Body of pancreas (tissue), 4 donors: Measurements from ENCODE around the gene MTMR11.
"Not testable (repeated sequence)": the region's sequence is repeated elsewhere in the genome, so short reads cannot be mapped to it uniquely, and the experiment has no call there.

Source experiments
- CTCF ChIP-seq, 7 experiments: fragments of 450-650 bp in 4 of 7; fragments of 200-600 bp in 3 of 7; sonication (generic) in 3 of 7; IDR thresholded peaks; one replicate each; pipeline ENCODE4 v1.5.1; 2016 to 2019; ENCODE audit warnings: antibody characterized with exemption in 7 of 7
- POLR2A ChIP-seq, 3 donors: fragments of 450-650 bp; IDR thresholded peaks; one replicate each; pipeline ENCODE4 v1.6.1; 2016; ENCODE audit warnings: antibody characterized with exemption in 3 of 3, mild to moderate bottlenecking in 2 of 3

- TF ChIP-seq CTCF, POLR2A (IDR thresholded peaks at IDR 0.05): not testable (repeated sequence)
These were observed 2.0 kb upstream of the MTMR11 start for GRCh38 chr1:149938668-149939003.
